KMS-11 (cell line): ENCODE measurements around the gene BLTP3B.

Experiments used
- H2AFZ ChIP-seq: fragments of 200-600 bp; sonication (generic); 2 replicates; pipeline ENCODE4 v1.6.1; 2016; ENCODE audit warnings: antibody characterized with exemption, mixed run types, low read depth
- H3K27ac ChIP-seq: fragments of 200-600 bp; sonication (generic); 2 replicates; pipeline ENCODE4 v1.6.1; 2016; ENCODE audit warnings: mild to moderate bottlenecking, mixed run types
- H3K27me3 ChIP-seq: fragments of 200-600 bp; sonication (generic); 2 replicates; pipeline ENCODE4 v1.6.1; 2017; ENCODE audit warnings: mild to moderate bottlenecking, low read depth, mixed run types, moderate library complexity; ENCODE audit not compliant: insufficient read depth
- H3K36me3 ChIP-seq: fragments of 200-600 bp; sonication (generic); 2 replicates; pipeline ENCODE4 v1.6.1; 2017; ENCODE audit warnings: mild to moderate bottlenecking, mixed run types; ENCODE audit not compliant: insufficient read depth
- H3K4me1 ChIP-seq: fragments of 200-600 bp; sonication (generic); 2 replicates; pipeline ENCODE4 v1.6.1; 2016; ENCODE audit warnings: mild to moderate bottlenecking, low read depth, mixed run types; ENCODE audit not compliant: poor library complexity, severe bottlenecking
- H3K4me2 ChIP-seq: fragments of 200-600 bp; sonication (generic); 2 replicates; pipeline ENCODE4 v1.7.0; 2016; ENCODE audit warnings: mild to moderate bottlenecking, mixed run types
- H3K4me3 ChIP-seq: fragments of 200-600 bp; sonication (generic); IDR thresholded peaks from 2 replicates; pipeline ENCODE4 v1.6.1; 2017; ENCODE audit warnings: low read depth, low read length, mixed read lengths; ENCODE audit not compliant: insufficient read depth
- H3K79me2 ChIP-seq: fragments of 200-600 bp; sonication (generic); 2 replicates; pipeline ENCODE4 v1.6.1; 2016; ENCODE audit warnings: low read depth, mixed run types; ENCODE audit not compliant: insufficient read depth
- H3K9ac ChIP-seq: fragments of 200-600 bp; sonication (generic); 2 replicates; pipeline ENCODE4 v1.6.1; 2016; ENCODE audit warnings: mild to moderate bottlenecking, mixed run types
- H4K20me1 ChIP-seq: fragments of 200-600 bp; sonication (generic); 2 replicates; pipeline ENCODE4 v1.6.1; 2016; ENCODE audit warnings: mild to moderate bottlenecking, mixed run types; ENCODE audit not compliant: insufficient read depth
- CTCF ChIP-seq: fragments of 200-600 bp; sonication (generic); conservative IDR thresholded peaks from 2 replicates; pipeline ENCODE4 v1.6.1; 2017; ENCODE audit warnings: low read depth, mild to moderate bottlenecking, antibody characterized with exemption, low read length, moderate library complexity, mixed read lengths

The BLTP3B gene

GRCh38 chr12:100170313-100170858 is 27.7 kb upstream of the BLTP3B start:
- no peaks in the 10 kb centered on the region for H4K20me1 ChIP-seq
- no peak for TF ChIP-seq CTCF

GRCh38 chr12:100169345-100169744 is 26.7 kb upstream of the BLTP3B start:
- no peak for TF ChIP-seq CTCF
- Histone ChIP-seq H3K36me3 (no peaks in the 10 kb centered on the region), H4K20me1 (no peaks in the 10 kb centered on the region), H3K4me1 (no peaks in the 10 kb centered on the region), H2AFZ (no peak overlapping the region), H3K27me3 (no peaks in the 10 kb centered on the region), H3K27ac (no peak overlapping the region), H3K9ac (no peak overlapping the region), H3K4me2 (no peak overlapping the region), H3K79me2 (no peaks in the 10 kb centered on the region), H3K4me3 (no peak overlapping the region)

More at GRCh38 chr12:100170313-100170858, 27.7 kb upstream of the BLTP3B start:
- Histone ChIP-seq H3K27me3 (no peaks in the 10 kb centered on the region), H3K4me2 (no peak overlapping the region), H3K27ac (no peak overlapping the region), H2AFZ (no peak overlapping the region), H3K4me1 (no peaks in the 10 kb centered on the region), H3K79me2 (no peaks in the 10 kb centered on the region), H3K36me3 (no peaks in the 10 kb centered on the region), H3K4me3 (no peak overlapping the region), H3K9ac (no peak overlapping the region)

GRCh38 chr12:100168562-100168961 is 25.9 kb upstream of the BLTP3B start:
- Histone ChIP-seq H3K9ac (no peak overlapping the region), H3K4me2 (no peak overlapping the region), H3K4me1 (no peaks in the 10 kb centered on the region), H4K20me1 (no peaks in the 10 kb centered on the region), H2AFZ (no peak overlapping the region), H3K27me3 (no peaks in the 10 kb centered on the region), H3K79me2 (no peaks in the 10 kb centered on the region), H3K4me3 (no peak overlapping the region), H3K36me3 (no peaks in the 10 kb centered on the region), H3K27ac (no peak overlapping the region)
- TF ChIP-seq CTCF = no peak

GRCh38 chr12:100166232-100166631 is 23.6 kb upstream of the BLTP3B start:
- Histone ChIP-seq H2AFZ (no peak overlapping the region), H3K4me1 (no peaks in the 10 kb centered on the region), H3K27me3 (no peaks in the 10 kb centered on the region), H3K4me3 (no peak overlapping the region), H4K20me1 (no peaks in the 10 kb centered on the region), H3K27ac (no peak overlapping the region), H3K79me2 (no peaks in the 10 kb centered on the region), H3K4me2 (no peak overlapping the region), H3K9ac (no peak overlapping the region), H3K36me3 (no peaks in the 10 kb centered on the region)
- TF ChIP-seq CTCF = no peak

GRCh38 chr12:100165356-100165755 is 22.7 kb upstream of the BLTP3B start:
- Histone ChIP-seq H3K27me3 (no peaks in the 10 kb centered on the region), H3K4me3 (no peak overlapping the region), H3K79me2 (no peaks in the 10 kb centered on the region), H3K9ac (no peak overlapping the region), H3K4me1 (no peaks in the 10 kb centered on the region), H3K36me3 (no peaks in the 10 kb centered on the region), H2AFZ (no peak overlapping the region), H3K4me2 (no peak overlapping the region), H3K27ac (no peak overlapping the region), H4K20me1 (no peaks in the 10 kb centered on the region)
- no peak for TF ChIP-seq CTCF
